GM19025 (cell line): ENCODE results near the gene ARMS2.

Source experiments
- ATAC-seq: cut with Tn5 transposase; IDR thresholded peaks from one replicate; pipeline ENCODE4 v1.9.1; 2021; ENCODE audit warnings: mild to moderate bottlenecking, low read depth, moderate library complexity; ENCODE audit not compliant: unreplicated experiment

ARMS2 gene

GRCh38 chr10:122490786-122491680 lies 36.6 kb downstream of the ARMS2 start:
- no peak for ATAC-seq

- no peak for ATAC-seq
Observed at GRCh38 chr10:122492006-122492405, 37.6 kb downstream of the ARMS2 start.

GRCh38 chr10:122492999-122493481 lies 38.6 kb downstream of the ARMS2 start:
- no peak for ATAC-seq

- ATAC-seq: no peak
Observed at GRCh38 chr10:122493761-122494160, 39.3 kb downstream of the ARMS2 start.

- no peak for ATAC-seq
Observed at GRCh38 chr10:122494173-122494820, 39.8 kb downstream of the ARMS2 start.

- ATAC-seq: no peak
Observed at GRCh38 chr10:122494833-122495232, 40.4 kb downstream of the ARMS2 start.

GRCh38 chr10:122495406-122496340 lies 41.2 kb downstream of the ARMS2 start:
- ATAC-seq: no peak

- ATAC-seq: no peak
Observed at GRCh38 chr10:122497241-122497640, 42.8 kb downstream of the ARMS2 start.

- no peak for ATAC-seq
Observed at GRCh38 chr10:122498521-122498920, 44.1 kb downstream of the ARMS2 start.

- ATAC-seq: no peak
Observed at GRCh38 chr10:122499012-122499411, 44.6 kb downstream of the ARMS2 start.

- no peak for ATAC-seq
Observed at GRCh38 chr10:122499491-122499941, 45.1 kb downstream of the ARMS2 start.

GRCh38 chr10:122500194-122500593 lies 45.7 kb downstream of the ARMS2 start:
- no peak for ATAC-seq

- ATAC-seq: no peak
Observed at GRCh38 chr10:122500726-122501125, 46.3 kb downstream of the ARMS2 start.

GRCh38 chr10:122503012-122503411 lies 48.6 kb downstream of the ARMS2 start:
- no peak for ATAC-seq

GRCh38 chr10:122503886-122504609 lies 49.6 kb downstream of the ARMS2 start:
- no peak for ATAC-seq

GRCh38 chr10:122504610-122504950 lies 50.1 kb downstream of the ARMS2 start:
- no peak for ATAC-seq

- no peak for ATAC-seq
Observed at GRCh38 chr10:122505011-122505410, 50.6 kb downstream of the ARMS2 start.

- ATAC-seq: no peak
Observed at GRCh38 chr10:122505885-122506645, 51.6 kb downstream of the ARMS2 start.
